LoVo (cell line): ENCODE results near the gene FAM169A.
"Not testable (repeated sequence)": the region's sequence is repeated elsewhere in the genome, so short reads cannot be mapped to it uniquely, and the experiment has no call there.

Source experiments
- DNase-seq: peaks from one replicate; pipeline ENCODE4 v3.0.0-alpha.2; 2016; ENCODE audit warnings: low spot score

Gene FAM169A

GRCh38 chr5:74798977-74799911 lies 66.9 kb downstream of the FAM169A start:
- DNase-seq, result no peak

GRCh38 chr5:74791669-74792068 lies 74.5 kb downstream of the FAM169A start:
- DNase-seq, result not testable (repeated sequence)

GRCh38 chr5:74787424-74787823 lies 78.8 kb downstream of the FAM169A start:
- DNase-seq, result no peak

GRCh38 chr5:74786851-74787250 lies 79.3 kb downstream of the FAM169A start:
- DNase-seq, result no peak

- DNase-seq, result no peak
Measured at GRCh38 chr5:74778609-74779008, 87.6 kb downstream of the FAM169A start.

GRCh38 chr5:74772359-74772758 lies 93.8 kb downstream of the FAM169A start:
- DNase-seq, result no peak

GRCh38 chr5:74767579-74767913 lies 98.6 kb downstream of the FAM169A start:
- DNase-seq, result peak; percentile 52

- DNase-seq, result peak; percentile 96
Measured at GRCh38 chr5:74766849-74767578, 99.2 kb downstream of the FAM169A start, which contains the start of the genes GFM2 and NSA2. Gene GFM2 (minus strand): TSS chr5:74767117. CDS start chr5:74763742, 3,375 bp downstream. Gene NSA2 (plus strand): TSS chr5:74767249. CDS start chr5:74767361, 112 bp downstream.

- peak; percentile 60 for DNase-seq
Measured at GRCh38 chr5:74766418-74766848, 99.8 kb downstream of the FAM169A start.

- DNase-seq, result no peak
Measured at GRCh38 chr5:74765929-74766328, 100.3 kb downstream of the FAM169A start.

- DNase-seq, result no peak
Measured at GRCh38 chr5:74765201-74765600, 101.0 kb downstream of the FAM169A start.

- DNase-seq, result no peak
Measured at GRCh38 chr5:74763504-74763903, 102.7 kb downstream of the FAM169A start.

- peak; percentile 74 for DNase-seq
Measured at GRCh38 chr5:74762599-74762998, 103.6 kb downstream of the FAM169A start.

- no peak for DNase-seq
Measured at GRCh38 chr5:74761241-74761640, 104.9 kb downstream of the FAM169A start.

- DNase-seq, result not testable (repeated sequence)
Measured at GRCh38 chr5:74748742-74749141, 117.4 kb downstream of the FAM169A start.

- DNase-seq, result no peak
Measured at GRCh38 chr5:74738406-74738805, 127.8 kb downstream of the FAM169A start.

- no peak for DNase-seq
Measured at GRCh38 chr5:74736759-74737158, 129.4 kb downstream of the FAM169A start.
